SKM-1 treated with dmso at 0.1 percent for 144 hours (cell line): Measurements from ENCODE around the gene IDNK.
A peak's percentile ranks its signal among the peaks of the same experiment; 100 is the strongest.
"Not testable (repeated sequence)": the region's sequence is repeated elsewhere in the genome, so short reads cannot be mapped to it uniquely, and the experiment has no call there.

Experiments used
- DNase-seq: peaks from one replicate; lab custom pipeline; 2025; ENCODE audit not compliant: unreplicated experiment; lab: John Stamatoyannopoulos, UW

IDNK gene

DNA sequence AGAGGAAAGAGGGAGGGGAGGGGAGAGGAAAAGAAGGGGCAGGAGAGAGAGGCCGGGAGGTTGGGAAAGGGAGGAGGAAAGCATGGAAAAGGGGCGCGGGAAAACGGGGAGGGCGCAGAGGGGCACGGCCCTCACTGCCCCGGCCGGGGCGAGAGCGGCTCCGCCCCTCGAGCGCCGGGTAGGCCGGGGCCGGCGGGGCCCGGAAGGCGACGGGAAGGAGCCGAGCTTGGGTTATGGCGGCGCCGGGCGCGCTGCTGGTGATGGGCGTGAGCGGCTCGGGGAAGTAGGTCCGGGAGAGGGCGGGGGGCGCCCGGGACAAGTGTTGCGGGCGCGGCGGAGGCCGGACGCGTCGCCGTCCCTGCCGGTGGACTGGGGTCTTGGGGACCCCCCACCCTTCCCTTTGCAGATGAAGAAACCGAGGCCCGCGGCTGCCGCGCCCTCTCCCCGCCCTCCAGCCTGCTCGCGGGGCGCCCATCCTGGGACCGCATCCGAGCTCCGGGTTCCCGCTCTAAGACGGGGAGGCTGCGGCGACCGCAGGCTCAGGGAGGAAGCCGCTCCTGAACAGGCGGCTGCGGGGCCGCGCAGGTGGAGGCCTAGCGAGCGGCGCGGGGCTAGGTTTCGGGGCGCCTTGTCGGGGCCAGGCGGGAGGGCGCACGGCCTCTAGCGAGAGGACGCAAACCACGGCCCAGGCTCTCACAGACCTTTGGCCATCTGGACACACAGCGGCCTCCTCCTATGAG, at the start of gene IDNK:
Gene IDNK (plus strand): TSS at position 205 of the 740 bp plus-strand sequence. CDS start 29 bp downstream, at position 234.
- no peak for DNase-seq

DNA sequence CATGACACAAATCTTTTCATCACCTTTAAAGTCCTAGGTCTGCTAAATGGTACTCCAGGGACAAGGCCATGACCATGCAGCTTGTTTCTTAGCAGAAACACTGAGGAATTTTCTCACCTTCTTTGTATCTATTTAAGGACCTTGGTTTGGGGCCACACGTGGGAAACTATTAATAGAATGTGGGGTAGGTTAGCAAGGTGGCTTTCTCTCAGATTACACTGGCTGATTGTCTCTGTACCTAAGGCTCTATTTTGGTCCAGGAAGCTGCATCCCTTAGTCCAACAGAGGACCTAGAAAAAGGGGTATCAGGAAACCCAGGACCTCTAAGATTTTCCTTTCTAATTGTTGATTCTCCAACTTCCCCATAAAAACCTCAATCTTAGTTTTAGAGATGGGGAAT, 48.5 kb upstream of the IDNK start:
- DNase-seq: no peak

DNA sequence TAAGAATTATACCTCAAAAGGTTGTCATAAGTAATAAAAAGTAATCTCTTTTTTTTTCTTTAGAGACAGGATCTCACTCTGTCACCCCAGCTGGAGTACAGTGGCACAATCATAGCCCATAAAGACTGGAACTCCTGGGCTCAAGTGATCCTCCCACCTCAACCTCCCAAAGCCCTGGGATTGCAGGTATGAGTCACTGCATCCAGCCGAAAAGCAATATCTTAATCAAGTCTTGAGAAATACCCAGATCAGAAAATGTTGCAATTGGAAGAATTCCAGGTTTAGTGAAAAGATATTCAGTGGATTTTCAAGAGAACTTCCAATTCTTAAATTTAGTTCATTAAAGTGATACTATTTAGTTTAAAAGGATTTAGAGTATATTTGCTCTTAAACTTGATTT, 40.9 kb upstream of the IDNK start:
- no peak for DNase-seq

GRCh38 chr9:83583151-83584014, 39.6 kb upstream of the IDNK start:
- peak; percentile 43 for DNase-seq

GRCh38 chr9:83584995-83585394, 37.9 kb upstream of the IDNK start:
- DNase-seq: no peak

GRCh38 chr9:83588256-83588655, 34.7 kb upstream of the IDNK start:
- no peak for DNase-seq

DNA sequence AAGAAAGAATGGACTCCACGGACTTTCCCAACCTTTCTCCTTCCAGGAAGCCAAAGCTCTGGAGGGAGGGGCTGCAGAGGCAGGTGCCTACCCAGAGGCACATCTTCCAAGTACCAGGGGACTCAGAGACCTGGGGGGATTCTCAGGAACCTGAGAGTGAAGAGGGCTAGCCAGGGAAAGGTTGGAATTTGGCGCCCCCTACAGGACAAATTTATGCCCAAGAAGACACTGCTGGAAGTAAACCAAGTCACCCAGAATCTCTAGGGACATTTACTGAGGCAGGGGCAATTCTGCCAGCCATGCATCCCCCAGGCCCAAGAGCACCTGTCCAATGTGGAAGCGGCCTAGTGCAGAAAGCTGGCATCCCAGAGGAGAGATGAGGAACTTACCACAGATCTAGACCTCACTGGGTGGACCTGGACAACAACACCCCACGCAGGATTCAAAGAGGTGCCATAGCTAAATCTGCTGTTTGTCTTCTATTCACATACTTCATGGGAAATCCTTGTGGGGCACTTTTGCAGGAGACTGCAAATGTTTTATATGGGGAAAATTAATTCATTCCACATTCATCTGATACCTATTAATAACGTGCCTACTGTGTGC, 25.9 kb upstream of the IDNK start:
- peak; percentile 20 for DNase-seq

DNA sequence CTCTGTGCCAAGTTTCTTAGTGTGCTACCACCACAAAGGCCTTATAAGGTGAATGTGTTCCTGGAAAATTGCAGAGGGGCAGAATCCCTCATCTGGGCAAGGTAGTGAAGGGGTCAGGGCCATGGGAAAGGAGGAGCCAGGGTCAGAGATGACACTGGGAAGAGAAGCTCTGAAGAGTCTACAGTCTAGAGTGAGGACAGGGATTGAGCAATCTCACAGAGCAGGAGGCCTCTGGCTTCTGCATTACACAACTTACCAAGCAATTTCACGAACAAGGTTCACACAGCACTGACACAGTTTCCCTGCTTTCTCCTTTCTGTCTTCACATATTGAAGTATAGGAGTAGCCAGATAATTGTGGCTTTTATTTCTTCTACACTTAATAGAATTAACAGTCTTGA, 24.5 kb upstream of the IDNK start:
- DNase-seq: peak; percentile 81

DNA sequence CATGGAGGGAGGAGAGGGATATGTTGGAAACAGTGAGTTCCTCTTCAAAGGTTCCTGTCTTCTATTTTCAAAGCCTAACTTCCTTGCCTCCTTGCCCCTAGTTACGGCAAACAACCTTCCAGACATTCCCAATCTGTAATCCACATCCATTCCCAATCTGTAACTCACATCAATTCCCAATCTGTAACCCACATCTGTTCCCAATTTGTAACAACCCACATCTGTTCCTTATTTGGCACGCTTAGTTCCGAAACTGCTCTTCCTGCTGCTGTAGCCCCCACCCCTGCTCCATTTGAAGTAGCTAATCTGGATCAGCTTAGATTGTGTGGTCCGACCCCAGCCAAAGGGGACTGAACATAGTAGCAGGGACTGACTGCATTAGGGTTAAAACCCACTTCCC, 23.9 kb upstream of the IDNK start:
- DNase-seq: no peak

DNA sequence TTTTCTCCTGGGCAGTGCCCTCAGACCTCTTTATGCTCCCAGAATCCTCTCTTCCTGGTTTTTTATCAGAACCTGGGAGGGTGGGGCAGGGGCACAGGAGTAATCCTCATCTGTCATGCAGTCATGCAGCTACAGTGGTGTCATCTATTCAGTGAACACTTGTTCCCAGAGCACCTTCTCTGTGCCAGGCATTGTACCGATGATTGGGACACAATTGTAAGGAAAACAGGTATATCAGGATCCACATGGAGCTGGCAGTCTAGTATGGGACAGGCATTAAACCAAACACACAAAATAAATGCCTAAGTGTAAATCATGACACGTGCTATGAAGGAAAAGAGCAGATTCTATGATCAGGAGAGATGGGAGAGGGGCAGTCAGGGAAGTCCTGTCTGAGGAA, 21.5 kb upstream of the IDNK start:
- DNase-seq: no peak

DNA sequence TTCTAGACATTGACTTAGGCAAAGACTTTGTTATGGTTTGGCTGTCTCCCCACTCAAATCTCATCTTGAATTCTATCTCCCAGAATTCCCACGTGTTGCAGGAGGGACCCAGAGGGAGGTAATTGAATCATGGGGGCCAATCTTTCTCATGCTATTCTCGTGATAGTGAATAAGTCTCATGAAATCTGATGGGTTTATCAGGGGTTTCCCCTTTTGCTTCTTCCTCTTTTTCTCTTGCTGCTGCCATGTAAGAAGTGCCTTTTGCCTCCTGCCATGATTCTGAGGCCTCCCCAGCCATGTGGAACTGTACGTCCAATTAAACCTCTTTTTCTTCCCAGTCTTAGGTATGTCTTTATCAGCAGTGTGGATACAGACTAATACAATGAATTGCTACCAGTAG, 15.3 kb upstream of the IDNK start:
- not testable (repeated sequence) for DNase-seq

DNA sequence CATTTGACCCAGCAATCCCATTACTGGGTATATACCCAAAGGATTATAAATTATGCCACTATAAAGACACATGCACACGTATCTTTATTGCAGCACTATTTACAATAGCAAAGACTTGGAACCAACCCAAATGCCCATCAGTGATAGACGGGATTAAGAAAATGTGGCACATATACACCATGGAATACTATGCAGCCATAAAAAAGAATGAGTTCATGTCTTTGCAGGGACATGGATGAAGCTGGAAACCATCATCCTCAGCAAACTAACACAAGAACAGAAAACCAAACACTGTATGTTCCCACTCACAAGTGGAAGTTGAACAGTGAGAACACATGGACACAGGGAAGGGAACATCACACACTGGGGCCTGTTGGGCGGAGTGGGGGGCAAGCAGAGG, 9.6 kb upstream of the IDNK start:
- DNase-seq: not testable (repeated sequence)

DNA sequence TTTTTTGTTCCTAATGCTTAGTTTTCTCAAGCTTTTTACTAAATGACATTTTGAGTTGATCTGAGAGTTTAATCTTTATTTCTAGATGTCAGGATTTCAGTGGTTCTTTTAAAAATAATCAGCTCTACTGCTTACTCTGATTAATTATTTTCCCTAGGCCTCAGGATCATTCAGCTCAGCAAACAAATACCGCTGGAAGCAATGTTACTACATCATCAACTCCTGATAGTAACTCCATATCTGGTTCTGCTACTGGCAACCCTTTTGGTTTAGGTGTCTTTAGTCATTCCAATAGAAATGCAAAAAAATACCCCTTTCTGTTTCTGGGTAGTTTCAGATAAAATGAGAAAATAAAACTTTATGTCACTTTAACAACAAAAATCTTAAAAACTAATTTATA, 5.6 kb upstream of the IDNK start:
- DNase-seq: no peak

- DNase-seq: no peak
Observed at GRCh38 chr9:83620841-83621636, 1.9 kb upstream of the IDNK start.

DNA sequence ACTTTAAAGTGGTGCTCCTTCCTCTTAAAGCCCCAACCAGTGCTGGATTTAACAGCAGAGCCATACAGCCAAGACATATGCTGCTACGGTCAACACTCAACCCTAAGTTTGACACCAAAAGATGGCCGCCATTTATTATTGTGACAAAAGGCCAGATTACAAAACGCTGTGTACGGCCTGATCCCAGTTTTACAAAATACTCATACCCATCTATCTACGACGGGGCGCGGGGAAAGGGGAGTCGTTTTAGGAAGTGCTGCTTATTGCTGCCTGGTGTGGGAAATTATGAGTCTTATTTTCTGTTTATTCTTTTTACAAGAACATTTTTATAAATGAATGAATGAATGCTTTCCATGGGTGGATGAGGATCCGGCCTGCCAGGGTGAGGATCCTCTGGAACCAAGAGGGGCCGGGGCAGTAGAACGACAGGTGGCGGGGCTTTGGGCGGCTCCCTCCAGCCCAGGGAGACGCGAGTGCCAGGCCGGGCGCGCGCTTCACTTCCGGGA, 457 bp upstream of the IDNK start:
- DNase-seq: no peak

DNA sequence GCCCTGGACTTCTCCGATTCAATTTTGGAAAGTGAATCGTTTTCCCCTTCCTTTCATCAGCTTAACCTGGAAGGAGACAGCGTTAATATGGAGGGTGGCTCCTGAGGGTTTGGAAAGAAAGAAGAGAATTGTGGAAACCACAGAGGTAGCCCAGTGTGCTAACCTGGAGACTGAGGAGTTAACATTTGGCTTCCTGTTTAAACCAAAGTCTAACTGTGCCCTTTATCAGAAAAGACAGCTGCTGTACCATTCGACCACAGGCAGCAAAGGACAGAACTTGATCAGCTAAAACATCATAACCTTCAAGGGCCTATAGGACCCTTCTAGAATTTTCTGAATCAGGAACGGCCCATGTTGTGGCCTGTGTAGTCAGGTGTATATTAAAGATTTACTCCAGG, 735 bp downstream of the IDNK start:
- DNase-seq: no peak

DNA sequence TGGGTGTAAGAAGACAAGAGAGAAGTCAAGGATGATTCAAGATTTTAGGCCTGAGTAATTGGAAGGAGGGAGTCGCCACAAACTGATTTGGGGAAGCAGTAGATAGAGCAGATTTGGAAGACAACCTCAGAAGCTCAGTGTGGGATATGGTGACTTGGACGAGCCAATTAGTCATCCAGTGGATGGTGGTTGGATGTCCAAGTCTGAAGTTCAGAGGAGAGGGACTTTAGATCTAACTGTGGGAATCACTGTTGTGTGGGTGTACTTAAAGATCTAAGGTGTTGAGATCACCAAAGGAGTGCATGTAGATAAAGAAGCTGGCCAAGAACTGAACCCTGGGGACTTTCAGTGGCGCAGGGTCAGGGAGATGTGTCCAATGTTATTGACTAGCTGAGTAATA, 2.2 kb downstream of the IDNK start:
- DNase-seq: no peak

- no peak for DNase-seq
Observed at GRCh38 chr9:83628540-83628939, 5.6 kb downstream of the IDNK start.

GRCh38 chr9:83629433-83630104, 6.6 kb downstream of the IDNK start:
- DNase-seq: no peak

GRCh38 chr9:83630938-83631457, 8.1 kb downstream of the IDNK start:
- no peak for DNase-seq
